Iris pigment epithelial cell (primary cell): ENCODE measurements around the gene HCRTR1.

Experiments
- DNase-seq: peaks from one replicate; pipeline ENCODE4 v3.0.0-alpha.2; 2011; ENCODE audit warnings: low read depth

The HCRTR1 gene

DNA sequence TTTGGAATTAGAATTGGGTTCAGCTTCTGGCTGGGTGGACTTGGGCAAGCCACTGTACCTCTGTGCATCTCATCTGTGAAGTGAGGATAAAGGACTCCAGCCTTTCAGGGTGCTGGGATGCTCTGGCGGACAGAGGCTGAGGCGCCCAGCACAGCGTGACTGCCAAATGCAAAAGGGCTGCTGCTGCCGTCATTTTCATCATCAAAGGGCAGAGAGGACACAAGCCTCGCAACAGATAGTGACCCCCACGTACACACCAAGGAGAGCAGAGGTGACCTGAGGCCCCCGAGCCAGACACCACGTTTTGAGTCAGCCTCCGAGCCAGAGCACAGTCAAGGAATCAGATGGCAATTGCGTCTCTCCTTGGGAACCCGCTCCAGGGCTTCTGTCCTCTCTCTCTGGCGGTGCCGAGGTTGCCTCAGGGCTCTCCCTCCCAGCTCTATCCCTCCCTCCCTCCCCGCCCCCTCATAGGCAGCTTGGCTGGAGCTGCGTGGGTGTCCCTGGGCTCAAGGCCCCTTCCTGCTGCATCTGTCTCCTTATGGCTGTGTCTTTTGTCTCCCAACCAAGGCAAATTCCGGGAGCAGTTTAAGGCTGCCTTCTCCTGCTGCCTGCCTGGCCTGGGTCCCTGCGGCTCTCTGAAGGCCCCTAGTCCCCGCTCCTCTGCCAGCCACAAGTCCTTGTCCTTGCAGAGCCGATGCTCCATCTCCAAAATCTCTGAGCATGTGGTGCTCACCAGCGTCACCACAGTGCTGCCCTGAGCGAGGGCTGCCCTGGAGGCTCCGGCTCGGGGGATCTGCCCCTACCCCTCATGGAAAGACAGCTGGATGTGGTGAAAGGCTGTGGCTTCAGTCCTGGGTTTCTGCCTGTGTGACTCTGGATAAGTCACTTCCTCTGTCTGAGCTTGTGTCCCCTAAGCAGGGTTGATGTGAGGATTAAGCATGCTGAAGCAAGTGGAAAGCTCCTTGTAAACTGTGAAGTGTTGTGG is 9.0 kb downstream of the HCRTR1 start:
- peak; percentile 44 for DNase-seq

DNA sequence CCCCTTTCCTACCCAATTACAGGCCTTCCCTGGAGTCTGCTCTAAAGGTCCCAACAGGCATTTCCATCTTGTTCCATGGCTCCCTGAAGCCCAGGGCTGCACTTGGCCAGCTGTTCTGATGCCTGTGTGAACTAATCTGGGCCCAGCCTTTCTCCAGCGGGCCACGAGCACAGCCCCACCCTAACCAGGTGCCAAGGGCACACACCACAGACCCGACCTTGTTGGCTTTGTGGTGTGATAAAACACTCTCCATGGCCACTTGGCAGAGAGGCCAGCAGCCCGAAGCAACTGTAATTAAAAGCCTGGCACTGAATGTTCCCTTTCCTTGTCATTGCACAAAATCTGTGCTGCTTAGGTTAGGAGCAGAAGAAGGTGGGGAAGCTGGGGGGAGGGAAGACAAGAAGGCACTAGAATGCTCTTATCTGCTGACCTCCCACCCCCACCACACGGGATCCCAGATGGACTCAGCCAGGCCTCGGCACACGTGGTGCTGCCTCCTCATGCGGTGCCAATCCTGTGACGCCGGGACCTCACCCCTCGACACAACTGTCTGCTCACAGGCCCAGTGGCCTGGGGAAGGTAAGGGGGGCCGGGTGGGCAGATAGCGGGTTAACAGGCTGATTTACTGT is 9.9 kb downstream of the HCRTR1 start:
- no peak for DNase-seq

DNA sequence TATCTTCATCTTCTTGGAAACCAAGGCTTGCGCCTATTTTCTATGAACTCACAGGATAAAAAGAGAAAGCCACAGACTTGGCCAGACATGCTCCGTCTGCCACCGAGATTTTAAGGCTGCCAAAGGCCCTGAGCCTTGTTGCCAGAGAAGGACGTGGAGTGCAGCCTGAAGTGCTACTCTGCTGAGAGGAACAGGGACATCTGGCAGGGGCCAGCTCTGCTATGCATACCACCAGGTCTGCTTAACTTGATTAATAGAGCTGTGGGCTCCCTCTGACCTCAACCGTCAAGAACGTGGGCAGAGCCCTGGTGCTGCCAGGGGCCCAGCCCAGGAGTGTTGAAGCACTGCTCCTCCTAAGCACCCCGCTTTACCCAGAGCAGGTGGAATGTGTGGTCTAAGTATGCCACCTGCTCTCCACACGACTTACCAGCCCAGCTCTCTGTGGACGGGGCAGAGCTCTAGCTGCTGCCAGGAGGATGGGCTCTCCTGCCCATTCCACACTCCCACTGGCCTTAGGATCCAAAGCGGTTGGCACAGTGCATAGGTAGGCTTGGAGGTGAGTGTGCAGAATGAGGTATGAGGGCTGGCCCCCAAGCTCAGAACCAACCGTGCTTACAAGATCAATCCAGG is 10.6 kb downstream of the HCRTR1 start:
- DNase-seq = no peak

DNA sequence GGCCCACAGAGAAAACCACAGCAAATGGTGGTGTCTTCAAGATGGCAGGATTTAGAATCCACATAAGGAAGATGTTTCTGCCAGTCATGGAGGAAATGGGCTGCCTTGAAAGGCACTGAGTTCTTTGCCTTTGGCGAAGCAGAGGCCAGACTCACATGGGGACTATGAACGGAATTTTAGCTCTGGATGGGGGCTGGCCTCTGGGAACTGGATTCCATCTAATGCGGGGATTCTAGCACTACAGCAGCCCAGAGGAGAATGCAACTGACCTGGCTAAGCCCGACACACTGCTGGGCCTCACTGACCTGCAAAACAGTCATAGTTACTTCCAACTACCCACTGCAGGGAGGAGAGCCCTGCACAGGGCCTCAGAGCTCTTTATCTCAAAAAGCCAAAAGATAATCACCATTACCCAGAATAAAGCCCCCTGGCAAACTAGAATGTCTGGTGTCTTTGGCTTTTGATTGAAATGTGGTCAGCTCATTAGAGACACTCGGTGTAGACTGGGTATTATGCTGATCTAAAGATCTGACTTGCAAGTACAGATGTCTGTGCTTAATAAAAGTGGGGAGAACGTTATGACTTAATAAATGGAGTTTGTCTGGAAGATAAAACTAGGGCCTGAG is 11.6 kb downstream of the HCRTR1 start:
- DNase-seq = no peak

DNA sequence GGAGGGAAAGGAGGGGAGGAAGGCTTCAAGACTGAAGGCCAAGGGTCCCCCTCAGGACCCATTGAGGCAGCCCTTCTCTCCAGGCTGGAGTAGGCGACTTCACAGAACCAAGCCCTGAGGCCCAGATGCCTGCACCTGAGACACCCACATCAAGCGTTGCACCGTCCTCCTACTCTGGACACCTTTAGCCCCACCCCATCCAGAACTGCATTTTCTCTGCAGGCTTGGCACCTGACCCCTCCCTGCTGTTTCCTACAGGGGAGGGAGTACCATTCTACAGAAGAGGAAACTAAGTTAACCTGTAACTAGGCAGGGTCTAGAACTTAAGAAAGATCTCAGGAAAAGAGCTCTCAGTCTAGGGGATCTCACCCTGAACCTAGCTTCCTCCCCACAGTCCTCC is 15.2 kb downstream of the HCRTR1 start:
- no peak for DNase-seq

DNA sequence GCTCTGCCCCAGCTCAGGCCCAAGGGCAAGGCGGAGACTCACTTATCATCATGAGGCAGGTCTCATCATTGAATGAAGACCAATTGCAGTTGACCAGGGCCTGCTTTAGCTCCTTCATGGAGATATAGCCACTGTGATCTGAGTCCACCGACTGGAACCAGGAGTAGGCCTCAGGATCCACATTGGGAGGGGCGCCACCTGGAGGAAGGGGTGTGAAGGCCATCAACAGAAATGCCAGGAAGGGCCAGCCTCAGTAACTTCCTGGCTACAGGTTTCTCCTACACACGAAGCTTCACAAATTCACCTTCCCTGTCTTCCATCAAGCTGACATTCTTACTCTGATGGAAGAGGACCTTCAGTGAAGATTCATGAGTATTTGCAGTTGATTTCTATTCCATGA is 15.6 kb downstream of the HCRTR1 start:
- DNase-seq = peak; percentile 28

DNA sequence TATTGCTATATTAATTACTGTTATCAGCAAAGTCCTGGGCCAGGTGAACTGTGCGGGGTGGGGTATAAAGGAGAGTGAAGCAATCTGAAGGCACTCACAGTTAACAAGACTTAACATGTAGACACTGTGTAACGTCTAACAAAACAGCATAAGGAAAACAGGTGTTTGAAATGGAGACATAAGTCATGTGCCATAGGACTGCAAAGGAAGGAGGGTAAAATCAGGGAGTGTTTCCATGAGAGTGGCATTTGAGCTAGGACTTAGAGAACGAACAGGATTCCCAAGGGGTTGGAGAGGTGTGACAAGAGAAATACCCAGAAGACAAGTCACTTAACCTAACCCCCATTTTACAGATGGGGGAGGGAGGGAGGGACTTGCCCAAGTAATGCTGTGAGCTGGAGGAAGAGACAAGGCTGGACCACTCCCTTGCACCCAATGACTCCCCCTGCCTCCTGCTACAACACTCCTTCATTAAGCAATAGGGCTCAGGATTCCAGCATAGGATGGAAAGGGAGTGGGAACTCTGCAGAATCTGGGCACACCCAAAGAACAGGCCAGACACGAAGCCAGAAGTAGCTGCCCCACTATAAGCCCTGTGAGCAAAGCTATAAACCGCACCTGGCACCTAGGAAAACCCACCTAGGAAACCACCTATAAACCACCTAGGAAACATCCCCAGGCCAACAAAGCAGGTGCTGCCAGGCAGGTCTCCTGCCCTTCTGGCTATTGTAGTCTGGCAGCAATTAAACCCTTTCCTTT is 20.6 kb downstream of the HCRTR1 start:
- DNase-seq = no peak

DNA sequence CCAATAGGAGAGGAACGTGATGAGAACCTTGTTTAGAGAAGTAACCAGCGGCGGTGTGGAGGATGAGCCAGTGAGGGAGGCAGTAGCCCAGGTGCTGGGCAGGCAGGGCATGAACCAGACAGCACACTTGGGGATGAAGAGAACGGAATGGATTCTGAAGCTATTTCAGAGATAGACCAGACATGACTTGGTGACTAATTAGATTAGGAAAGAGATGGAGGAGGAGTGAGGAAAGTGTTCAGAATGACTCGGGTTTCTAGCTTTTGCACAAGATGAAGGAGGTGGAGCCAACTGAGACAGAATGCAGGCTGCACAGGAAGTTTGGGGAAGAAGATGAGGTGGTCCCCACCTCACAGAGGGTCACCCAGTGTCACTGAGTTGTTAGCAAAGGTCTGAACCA is 22.1 kb downstream of the HCRTR1 start:
- peak; percentile 91 for DNase-seq

DNA sequence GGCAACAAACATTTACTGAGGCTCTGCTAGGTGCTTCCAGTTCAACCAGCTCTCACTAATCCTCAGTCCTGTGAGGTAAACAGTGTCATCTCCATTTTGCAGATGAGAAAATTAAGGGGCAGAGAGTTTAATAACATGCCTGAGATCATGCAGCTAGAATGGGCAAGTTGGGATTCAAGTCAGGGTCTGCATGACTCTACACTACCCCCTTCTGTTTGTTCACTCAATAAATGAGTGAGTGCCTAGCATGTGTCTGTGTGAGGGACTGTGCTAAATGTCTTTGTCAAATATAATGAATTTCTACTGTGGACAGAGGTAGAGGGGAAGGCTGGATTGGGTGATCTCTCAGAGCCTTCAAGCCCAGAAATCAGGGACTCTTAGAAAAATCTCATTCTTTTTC is 22.7 kb downstream of the HCRTR1 start:
- DNase-seq = no peak

DNA sequence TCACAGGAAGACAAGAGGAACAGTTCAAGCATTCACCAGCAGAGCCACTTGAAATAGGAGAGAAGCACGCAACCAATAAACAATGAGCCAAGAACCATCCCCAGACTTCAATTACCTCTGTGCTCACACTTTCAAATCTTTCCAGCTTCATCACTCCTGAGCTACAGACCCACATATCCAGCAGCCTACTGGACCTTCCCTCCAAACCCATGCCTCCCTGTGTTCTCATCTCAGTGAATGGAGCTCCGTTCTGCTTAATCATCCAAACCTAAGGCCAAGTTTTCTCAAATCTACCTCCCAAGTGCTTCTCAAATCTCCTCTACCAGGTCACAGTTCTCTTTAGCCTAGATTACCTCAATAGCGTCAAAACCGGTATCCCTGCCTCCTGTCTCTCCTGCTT is 23.5 kb downstream of the HCRTR1 start:
- no peak for DNase-seq

DNA sequence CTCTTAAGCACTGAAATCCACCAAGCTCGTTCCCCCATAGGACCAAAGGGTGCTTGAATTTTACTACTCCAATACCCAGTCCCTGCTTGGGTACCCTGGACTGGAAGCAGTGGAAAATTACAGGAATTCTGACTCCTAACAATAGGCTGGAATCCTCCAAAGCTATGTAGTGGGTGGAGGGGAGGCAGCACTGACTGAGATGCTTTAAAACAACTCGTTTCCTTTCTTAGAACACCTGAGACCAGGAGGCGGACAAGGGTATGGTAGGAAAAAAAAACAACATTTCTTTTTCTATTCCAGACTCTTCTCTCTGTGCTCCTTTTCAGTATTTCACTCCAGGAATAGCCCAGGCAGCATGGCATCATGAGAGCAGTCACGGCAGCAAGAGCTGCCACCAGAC is 24.9 kb downstream of the HCRTR1 start:
- no peak for DNase-seq

DNA sequence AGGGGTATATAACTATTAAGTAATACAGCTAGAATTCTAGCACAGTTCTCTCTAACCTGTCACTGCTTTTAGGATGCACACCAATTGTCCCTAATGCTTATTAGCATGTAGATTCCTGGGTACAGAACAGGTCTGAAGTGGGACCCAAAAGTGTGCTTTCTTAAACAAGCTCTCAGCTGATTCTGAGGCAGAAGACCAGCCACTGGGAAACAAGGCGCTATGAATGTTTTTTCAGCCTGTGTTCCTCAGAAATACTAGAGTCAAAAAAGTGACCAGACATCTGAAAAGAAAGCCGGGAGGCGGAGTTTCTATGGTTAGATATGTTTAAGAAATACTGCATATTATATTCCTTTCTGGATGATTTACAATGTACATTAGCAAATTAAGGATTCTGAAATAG is 25.4 kb downstream of the HCRTR1 start:
- DNase-seq = no peak

DNA sequence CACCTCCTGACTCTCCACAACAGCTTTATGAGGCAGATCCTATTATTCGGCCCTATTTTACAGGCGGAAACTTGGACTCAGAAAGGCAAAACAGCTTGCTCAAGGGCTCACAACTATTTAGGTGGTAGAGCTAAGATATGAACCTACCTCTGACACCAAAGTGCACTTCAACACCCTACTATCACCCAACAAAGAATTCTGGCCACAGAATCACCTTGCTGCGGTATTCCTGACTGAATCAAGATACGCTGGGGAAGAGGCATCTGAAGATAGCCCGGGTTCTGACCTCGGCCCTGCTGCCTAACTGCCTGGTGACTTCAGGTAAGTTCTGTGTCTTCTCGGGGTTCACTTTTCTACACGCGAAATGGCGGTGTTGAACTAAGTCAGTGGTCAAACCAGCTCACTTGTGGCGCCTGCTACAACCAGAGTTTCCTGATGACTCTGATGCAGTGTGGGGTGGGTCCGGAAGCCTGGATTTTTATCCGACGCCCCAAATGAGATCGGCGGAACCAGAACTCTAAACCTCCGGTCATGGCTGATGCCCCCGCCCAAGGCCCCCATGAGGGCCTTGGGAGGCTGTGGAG is 26.6 kb downstream of the HCRTR1 start:
- no peak for DNase-seq

DNA sequence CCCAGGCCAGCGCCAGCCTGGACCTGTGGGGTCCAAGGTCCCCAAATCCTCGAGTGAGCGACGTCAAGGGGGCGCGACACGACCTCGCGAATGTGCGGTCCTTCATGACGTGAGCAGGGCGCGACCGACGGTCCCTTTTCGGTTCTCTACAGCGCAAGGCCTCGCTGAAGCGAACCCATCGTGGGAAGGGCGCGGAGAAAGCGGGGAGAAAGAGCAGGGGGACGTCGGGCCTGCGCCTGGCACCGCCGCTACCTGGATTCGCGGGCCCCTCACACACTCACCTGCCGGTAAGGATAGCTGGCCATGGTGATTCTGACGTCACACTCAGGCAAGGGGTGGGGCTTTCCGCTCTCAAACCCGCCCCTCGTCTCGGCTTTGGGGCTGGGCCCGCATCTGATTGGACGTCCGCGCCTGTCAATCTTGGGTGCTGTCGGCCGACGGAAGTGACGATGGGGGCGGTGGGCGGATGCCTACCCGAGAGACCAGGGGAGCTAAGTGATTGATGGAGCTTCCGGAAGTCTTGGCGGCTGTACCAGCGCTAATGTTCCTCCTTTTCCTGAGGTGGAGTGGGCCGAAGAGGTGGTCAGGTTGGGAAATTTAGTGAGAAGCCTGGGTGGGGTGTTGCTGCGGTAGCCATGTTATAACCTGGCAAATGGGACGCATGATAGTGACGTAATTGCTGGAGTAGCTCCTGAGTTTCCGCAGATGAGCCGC is 27.2 kb downstream of the HCRTR1 start, which contains the start of gene PEF1:
Gene PEF1 (minus strand): TSS at position 317 of the 714 bp plus-strand sequence. CDS start 12 bp downstream, at position 305.
- peak; percentile 98 for DNase-seq

DNA sequence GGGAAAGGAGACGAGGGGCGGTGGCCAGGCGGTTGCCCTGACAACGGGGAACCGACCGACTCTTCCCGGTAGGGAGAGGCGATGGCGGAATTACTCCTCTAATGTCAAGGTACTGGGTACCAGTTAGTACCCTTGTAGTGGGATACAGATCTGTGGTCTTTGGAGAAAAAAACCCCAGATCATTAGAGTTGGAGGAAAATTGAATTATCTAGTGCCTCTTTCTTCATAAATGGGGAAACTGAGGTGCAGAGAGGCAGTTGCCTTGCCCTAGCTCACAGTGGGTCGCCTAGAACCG is 27.7 kb downstream of the HCRTR1 start:
- DNase-seq = no peak

DNA sequence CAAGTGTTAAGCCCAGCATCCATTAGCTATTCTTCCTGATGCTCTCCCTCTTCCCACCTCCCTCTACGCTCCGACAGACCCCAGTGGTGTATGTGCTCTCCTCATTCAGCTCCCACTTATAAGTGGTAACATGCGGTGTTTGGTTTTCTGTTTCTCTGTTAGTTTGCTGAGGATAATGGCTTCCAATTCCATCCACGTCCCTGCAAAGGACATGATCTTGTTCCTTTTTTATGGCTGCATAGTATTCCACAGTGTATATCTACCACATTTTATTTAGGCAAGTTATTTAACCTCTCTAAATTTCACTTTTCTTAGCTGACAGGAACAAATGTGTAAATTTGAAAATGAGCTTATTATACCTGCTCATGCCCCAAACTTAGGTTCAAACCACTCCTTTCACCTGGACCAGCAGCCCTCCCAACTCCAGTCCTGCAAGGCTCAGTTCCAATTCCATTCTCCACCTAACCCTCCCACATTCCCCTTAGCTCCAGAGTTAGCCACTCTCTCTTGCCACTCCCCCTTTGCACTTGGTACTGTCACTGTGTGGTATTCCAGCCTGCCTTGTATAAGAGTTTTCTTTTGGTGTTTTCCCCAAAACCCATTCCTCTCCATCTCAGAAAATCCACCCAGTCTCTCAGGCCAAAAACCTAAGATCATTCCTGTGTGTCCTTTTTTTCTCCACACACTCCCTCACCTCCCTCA is 28.9 kb downstream of the HCRTR1 start:
- no peak for DNase-seq

DNA sequence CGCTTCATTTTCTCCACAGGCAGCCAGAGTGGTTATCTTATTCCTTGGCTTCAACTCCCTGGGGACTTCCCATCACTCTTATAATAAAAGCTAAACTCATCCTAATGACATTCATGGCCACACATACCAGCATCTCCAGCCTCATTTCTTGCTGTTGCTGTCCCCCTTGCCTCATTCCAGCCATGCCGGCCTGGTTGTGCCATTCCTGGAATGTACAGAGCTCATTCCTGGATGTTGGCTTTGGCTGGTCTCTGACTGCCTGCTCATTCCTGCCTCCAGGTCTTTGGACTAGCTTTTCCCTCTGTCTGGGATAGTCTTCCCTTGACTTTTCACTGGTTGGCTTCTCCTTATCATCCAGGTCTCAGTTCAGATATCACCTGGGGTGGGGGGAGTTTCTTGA is 29.6 kb downstream of the HCRTR1 start:
- DNase-seq = no peak

DNA sequence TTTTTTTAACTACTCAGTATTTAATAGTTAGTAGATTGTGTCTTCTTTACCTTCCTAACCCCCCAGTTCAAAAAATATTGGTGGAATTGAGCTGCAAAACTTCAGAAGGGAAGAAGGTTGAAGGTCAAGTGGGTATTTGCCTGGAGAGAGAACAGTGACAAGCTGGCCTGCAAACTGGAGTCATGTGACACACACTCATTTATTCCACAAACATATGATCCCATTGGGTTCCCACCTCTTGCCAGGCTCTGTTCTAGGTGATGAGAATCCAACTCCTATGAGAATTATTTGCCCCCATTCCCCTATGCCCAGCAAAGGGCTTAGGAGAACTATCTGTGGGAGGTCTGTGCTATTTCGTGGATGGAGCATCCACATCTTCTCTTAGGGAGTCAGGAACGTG is 30.7 kb downstream of the HCRTR1 start:
- DNase-seq = no peak

DNA sequence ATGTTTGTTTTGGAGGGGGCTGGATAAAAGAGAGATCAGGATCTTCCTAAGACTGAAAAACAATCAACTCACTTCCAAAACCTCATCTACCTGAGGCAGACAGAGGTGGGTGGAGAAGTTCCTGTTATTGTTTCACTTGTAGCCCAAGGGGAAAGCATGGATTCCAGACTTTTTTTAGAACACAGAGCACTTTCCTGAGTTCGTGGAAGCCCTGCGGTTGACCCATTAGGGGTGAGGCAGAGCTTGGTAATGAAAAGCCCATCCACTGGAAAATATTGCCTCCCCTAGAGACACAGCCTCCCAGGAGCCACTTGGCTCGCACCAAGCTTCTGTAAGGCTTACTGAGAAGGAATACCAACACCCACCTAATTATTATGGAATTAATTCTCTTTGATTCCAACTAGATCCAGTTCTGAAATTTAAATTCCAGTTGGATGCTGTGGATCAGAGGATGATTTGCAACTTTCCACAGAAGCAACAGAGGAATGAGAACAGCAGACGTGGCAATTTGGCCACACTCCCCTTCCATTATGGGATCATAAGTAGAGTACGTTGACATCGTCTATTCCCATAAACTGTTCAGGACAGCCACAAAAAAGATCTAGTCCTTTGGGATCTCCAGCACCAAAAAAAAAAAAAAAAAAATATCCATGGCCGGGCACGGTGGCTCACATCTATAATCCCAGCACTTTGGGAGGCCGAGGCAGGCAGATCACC is 31.3 kb downstream of the HCRTR1 start:
- no peak for DNase-seq
